Head of caudate nucleus (tissue), 42 donors: ENCODE results near the gene ENHO.
"Not testable (repeated sequence)": the region's sequence is repeated elsewhere in the genome, so short reads cannot be mapped to it uniquely, and the experiment has no call there.

Source experiments
- DNase-seq, 42 donors: peaks; one replicate each; pipeline versions ENCODE4 v3.0.0 to v3.0.0-alpha.2; 2020 to 2021; ENCODE audit warnings: mixed read lengths in 7 of 42
- intact Hi-C: fragments of 100-400 bp; cut with DNase I; formaldehyde crosslinking; loops from one replicate; pipeline ENCODE4 v1.15.0; 2022

ENHO gene

GRCh38 chr9:34546102-34546833 lies 23.5 kb upstream of the ENHO start:
- intact Hi-C loops, result loop anchor here (2.0 to 5.0 kb wide), 2 partner anchors 44 to 45 kb away; no protein-coding TSS in a partner anchor
- no peak for DNase-seq

DNA sequence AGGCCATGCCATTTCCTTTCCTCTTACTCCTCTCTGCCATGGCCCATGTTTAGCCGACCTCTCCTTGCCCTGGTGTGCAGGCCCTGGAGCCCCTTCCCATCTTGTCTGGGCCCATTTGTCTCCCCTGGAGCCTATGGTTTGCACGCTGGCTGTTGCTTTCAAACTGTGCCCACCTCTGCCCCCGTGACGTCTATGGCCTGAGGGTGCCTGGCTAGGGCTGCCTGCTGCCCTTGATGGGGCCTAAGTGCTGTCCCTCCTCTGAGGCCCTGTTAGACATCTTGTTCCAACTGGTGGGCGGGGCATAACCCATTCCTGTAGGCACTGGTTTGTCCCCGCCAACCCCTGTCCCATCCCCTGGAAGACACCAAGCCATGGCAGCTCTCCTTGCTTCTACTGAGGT lies 22.7 kb upstream of the ENHO start:
- no peak for DNase-seq
- intact Hi-C loops, result loop anchor here (5.0 kb wide), 1 partner anchor 43 kb away; no protein-coding TSS in a partner anchor

GRCh38 chr9:34544035-34544434 lies 21.2 kb upstream of the ENHO start:
- intact Hi-C loops, result no loop called here
- DNase-seq, result no peak

DNA sequence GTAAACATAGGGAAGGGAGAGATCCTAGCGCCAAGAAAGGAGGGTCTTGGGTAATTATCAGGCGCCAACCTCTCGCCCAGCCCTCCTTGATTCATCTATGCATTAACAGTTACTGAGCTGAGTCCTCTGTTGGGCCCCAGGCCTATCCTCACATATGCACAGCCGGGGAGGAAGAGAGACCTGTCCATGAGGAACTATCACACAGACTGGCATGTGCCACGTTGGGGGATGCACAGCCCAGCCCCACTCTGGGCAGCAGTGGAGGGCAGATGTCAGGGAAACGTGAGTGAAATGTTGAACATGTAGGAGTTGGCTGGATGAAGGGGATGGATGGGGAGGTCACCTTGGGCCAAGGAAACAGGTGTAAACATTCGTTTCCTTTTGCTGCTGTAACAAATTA lies 18.8 kb upstream of the ENHO start:
- peak in 1 of 42 donors; percentile 10 for DNase-seq
- intact Hi-C loops, result no loop called here

DNA sequence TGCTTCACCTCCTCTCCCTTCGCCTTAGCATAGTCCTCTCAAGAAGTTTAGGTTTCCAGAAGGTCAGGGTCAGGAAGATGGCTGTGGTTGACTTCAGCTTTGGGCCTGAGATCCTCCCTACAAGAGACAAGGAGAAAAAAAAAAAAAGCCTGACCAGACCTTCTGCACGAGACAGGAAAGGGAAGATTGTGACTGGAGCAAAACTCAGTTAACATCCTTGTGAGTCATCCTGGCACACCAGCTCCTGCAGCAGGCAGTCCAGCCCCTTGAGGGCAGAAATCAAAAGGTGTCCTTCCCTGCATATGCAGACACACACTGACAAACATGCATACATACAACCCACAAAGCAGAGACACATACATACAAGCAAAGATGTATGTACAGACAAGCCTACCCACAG lies 18.0 kb upstream of the ENHO start:
- peak in 1 of 42 donors; percentile 24 for DNase-seq
- intact Hi-C loops, result no loop called here

DNA sequence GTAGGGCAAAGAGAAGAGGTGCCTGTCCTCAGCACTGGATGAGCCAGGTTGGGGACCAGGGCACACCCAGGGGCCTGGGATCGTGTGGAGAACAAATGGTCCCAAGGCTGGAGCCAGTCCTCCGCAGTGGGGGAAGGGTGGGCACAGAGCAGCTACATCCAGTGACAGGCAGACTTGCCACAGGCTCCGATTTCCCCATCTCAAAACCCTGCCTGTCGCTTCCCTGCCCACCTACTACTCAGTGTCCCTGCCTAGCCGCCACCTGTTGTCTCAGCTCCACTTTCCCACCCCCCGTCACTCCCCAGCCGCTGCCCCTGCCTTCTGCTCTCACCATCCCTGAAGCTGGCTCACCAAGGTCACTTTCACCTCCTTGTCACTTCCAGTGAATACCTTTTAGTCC lies 13.9 kb upstream of the ENHO start:
- intact Hi-C loops, result no loop called here

DNA sequence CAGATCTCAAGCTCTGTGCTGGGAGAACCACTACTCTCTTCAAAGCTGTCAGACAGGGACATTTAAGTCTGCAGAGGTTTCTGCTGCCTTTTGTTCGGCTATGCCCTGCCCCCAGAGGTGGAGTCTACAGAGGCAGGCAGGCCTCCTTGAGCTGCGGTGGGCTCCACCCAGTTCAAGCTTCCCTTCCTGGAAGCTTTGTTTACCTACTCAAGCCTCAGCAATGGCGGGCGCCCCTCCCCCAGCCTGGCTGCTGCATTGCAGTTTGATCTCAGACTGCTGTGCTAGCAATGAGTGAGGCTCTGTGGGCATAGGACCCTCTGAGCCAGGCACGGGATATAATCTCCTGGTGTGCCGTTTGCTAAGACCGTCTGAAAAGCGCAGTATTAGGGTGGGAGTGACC lies 9.3 kb upstream of the ENHO start:
- intact Hi-C loops, result not testable (repeated sequence)
- peak in 1 of 42 donors; percentile 7 for DNase-seq

More for the DNA sequence above, 13.9 kb upstream of the ENHO start:
- peak in 1 of 42 donors; percentile 22 for DNase-seq

GRCh38 chr9:34526026-34526425 lies 3.2 kb upstream of the ENHO start:
- intact Hi-C loops, result no loop called here
- DNase-seq, result peak in 1 of 42 donors; percentile 3

DNA sequence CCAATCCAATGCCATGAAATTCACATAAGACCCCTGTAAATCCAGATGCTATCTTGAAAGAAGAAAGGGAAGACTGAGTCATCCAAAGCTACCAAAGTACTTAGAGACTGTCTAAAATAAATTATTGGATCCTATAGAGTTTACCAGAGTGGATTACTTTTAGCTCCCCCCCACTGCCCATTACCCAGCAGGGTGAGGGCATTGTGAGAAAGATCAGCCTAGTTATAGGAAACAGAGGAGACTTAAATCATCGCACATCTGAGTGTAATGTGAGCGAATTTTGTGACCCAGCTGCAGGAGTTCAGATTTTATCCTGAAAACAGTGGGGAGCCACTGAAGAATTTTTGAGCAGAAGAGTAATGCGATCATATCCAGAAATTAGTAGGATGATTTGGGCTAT lies 1.6 kb upstream of the ENHO start:
- intact Hi-C loops, result no loop called here
- peak in 1 of 42 donors; percentile 7 for DNase-seq

- intact Hi-C loops, result no loop called here
- peak in 30 of 42 donors; percentile 24 to 74 (median 57) for DNase-seq
Measured at GRCh38 chr9:34522091-34522887, 501 bp downstream of the ENHO start.

GRCh38 chr9:34521406-34522045 lies 1.3 kb downstream of the ENHO start:
- no peak for DNase-seq
- intact Hi-C loops, result no loop called here

- intact Hi-C loops, result no loop called here
- no peak for DNase-seq
Measured at GRCh38 chr9:34520505-34521385, 2.0 kb downstream of the ENHO start.

- no peak for DNase-seq
- intact Hi-C loops, result no loop called here
Measured at GRCh38 chr9:34520096-34520495, 2.7 kb downstream of the ENHO start.

- DNase-seq, result no peak
- intact Hi-C loops, result no loop called here
Measured at GRCh38 chr9:34519321-34520020, 3.3 kb downstream of the ENHO start.

DNA sequence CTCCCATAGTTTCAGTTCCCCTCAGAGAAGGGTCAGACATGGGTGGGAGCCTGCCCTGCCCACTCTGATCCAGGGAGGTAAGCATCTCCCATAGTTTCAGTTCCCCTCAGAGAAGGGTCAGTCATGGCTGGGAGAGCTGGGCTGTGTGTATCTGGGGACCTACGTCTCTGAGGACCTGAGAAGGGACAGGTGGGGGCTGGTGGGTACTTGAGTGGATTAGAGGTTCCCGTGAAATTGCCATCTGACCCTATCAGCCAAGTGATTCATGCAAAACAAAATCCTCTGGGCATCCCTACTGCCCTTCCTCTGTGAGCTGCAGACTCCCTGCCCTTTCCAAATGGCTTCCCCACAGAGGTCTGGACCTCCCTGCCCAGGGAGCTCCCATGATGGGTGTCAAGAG lies 3.9 kb downstream of the ENHO start:
- DNase-seq, result no peak
- intact Hi-C loops, result no loop called here

DNA sequence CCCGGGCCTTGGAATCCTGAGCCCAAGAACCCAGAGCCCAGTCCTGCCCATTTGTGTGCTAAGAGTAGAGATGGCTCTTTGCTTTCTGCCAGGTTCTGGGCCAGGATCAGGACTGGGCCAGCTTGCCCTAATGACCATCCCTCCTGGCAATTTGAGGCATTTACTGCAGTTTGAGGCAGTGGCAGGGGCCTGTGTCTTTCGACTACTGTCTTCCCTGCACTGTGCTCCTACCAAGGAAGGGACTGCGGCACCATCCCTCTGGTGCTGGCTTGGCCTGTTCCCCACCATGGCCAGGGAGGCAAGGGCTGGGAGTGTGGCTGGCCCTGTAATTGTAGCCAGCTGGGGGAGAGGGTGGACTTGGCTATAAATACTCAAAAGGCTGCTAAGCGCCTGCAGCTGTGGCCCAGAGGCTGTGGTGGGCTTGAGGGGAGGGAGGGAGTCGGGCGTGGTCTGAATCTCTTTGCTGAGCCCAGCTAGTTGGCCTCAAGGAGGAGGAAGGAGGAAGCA lies 4.6 kb downstream of the ENHO start:
- DNase-seq, result peak in 7 of 42 donors; percentile 20 to 47 (median 40)
- intact Hi-C loops, result no loop called here

DNA sequence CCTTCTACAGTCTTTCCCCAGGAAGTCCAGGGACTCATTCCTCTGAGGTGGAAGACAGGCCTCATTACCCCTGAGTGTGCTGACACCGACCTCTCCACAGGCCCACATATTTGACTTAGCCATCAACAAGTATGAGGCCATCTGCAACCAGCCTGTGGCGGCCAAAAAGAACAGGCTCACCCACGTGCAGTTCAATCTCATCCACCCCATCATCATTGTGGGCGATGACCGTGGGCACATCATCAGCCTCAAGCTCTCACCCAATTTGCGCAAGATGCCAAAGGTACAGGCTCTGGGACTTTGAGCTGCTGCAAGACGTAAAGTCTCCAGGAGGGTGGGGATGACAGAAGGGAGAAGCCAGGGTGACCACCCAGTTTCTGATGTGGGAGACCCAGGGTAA lies 5.6 kb downstream of the ENHO start:
- intact Hi-C loops, result no loop called here
- DNase-seq, result no peak

- DNase-seq, result no peak
- intact Hi-C loops, result no loop called here
Measured at GRCh38 chr9:34515959-34516358, 6.8 kb downstream of the ENHO start.
